NCI-H446 treated with DMSO at 0.1 percent for 48 hours (cell line): ENCODE measurements around the gene C1orf232.

Source experiments
- DNase-seq: peaks from one replicate; lab custom pipeline; 2025; lab: John Stamatoyannopoulos, UW

C1orf232 gene

GRCh38 chr1:26177182-26177684 is 8.5 kb upstream of the C1orf232 start, which contains the start of gene CNKSR1:
Gene CNKSR1, plus strand, starts transcription at chr1:26177491. Its CDS starts 57 bp downstream, at chr1:26177548.
- no peak for DNase-seq

- DNase-seq = no peak
Measured at GRCh38 chr1:26175346-26175745, 6.6 kb upstream of the C1orf232 start.

GRCh38 chr1:26171084-26172072 is 2.6 kb upstream of the C1orf232 start, which contains the start of gene ZNF593OS:
Gene ZNF593OS, minus strand, starts transcription at chr1:26171832. Its CDS starts 171 bp downstream, at chr1:26171661.
- DNase-seq = no peak

GRCh38 chr1:26170472-26170821 is 1.7 kb upstream of the C1orf232 start:
- no peak for DNase-seq

- peak; percentile 83 for DNase-seq
Measured at GRCh38 chr1:26169669-26170471, 1.1 kb upstream of the C1orf232 start, which contains the start of gene ZNF593. Gene ZNF593, plus strand, starts transcription at chr1:26169908. Its CDS starts 76 bp downstream, at chr1:26169984.

GRCh38 chr1:26169198-26169554 is 413 bp upstream of the C1orf232 start:
- no peak for DNase-seq

- DNase-seq = no peak
Measured at GRCh38 chr1:26166719-26167281, 2.0 kb downstream of the C1orf232 start.

- DNase-seq = no peak
Measured at GRCh38 chr1:26164861-26165842, 3.6 kb downstream of the C1orf232 start.

GRCh38 chr1:26164036-26164860 is 4.5 kb downstream of the C1orf232 start:
- no peak for DNase-seq

- DNase-seq = no peak
Measured at GRCh38 chr1:26163684-26164035, 5.1 kb downstream of the C1orf232 start.

- DNase-seq = no peak
Measured at GRCh38 chr1:26162220-26162709, 6.5 kb downstream of the C1orf232 start.

- DNase-seq = no peak
Measured at GRCh38 chr1:26161415-26162219, 7.1 kb downstream of the C1orf232 start.

GRCh38 chr1:26160527-26161414 is 8.0 kb downstream of the C1orf232 start:
- DNase-seq = no peak

GRCh38 chr1:26159743-26160039 is 9.1 kb downstream of the C1orf232 start:
- DNase-seq = no peak

- no peak for DNase-seq
Measured at GRCh38 chr1:26158908-26159742, 9.6 kb downstream of the C1orf232 start, which contains the start of gene FAM110D. Gene FAM110D, plus strand, starts transcription at chr1:26159079. Its CDS starts 2,213 bp downstream, at chr1:26161292.

GRCh38 chr1:26158271-26158907 is 10.4 kb downstream of the C1orf232 start:
- DNase-seq = no peak
